ENCODE measurements around the gene INSRR. TPM values are rescaled to one million over a fixed set of nuclear protein-coding genes. Genes with fewer than 3 reads are reported as not detected.

INSRR gene
- total RNA-seq, 1 donor from 2014 or later: 0.41 TPM

GRCh38 chr1:156856282-156856785 is 2.6 kb downstream of the INSRR start:
- Histone ChIP-seq H3K4me1 (peaks cover 55% of the 10 kb centered on the region), H3K27ac (replicated peaks) (no peak overlapping the region), H3K9me3 (replicated peaks) (no peaks in the 10 kb centered on the region), H3K4me3 (no peak overlapping the region), H3K27me3 (ENCODE audit: low read depth) (peaks cover 50% of the 10 kb centered on the region), H3K36me3 (no peaks in the 10 kb centered on the region)
- no peak for DNase-seq
- intact Hi-C loops (cut with micrococcal nuclease): no loop called here
- TF ChIP-seq CTCF (IDR thresholded peaks at IDR 0.05; ENCODE audit: borderline replicate concordance): no peak

- Histone ChIP-seq H3K27ac (replicated peaks) (no peak overlapping the region), H3K4me1 (peaks cover 39% of the 10 kb centered on the region), H3K27me3 (ENCODE audit: low read depth) (peaks cover 44% of the 10 kb centered on the region), H3K4me3 (no peak overlapping the region), H3K9me3 (replicated peaks) (no peaks in the 10 kb centered on the region), H3K36me3 (no peaks in the 10 kb centered on the region)
- TF ChIP-seq CTCF (IDR thresholded peaks at IDR 0.05; ENCODE audit: borderline replicate concordance): no peak
- no peak for DNase-seq
- intact Hi-C loops (cut with micrococcal nuclease): no loop called here
These were observed 4.3 kb downstream of the INSRR start for GRCh38 chr1:156854634-156855033.

- no peak for DNase-seq
- intact Hi-C loops (cut with micrococcal nuclease): no loop called here
- TF ChIP-seq CTCF (IDR thresholded peaks at IDR 0.05; ENCODE audit: borderline replicate concordance): no peak
These were observed 5.2 kb downstream of the INSRR start for GRCh38 chr1:156853761-156854160.

GRCh38 chr1:156852418-156852874 is 6.5 kb downstream of the INSRR start:
- Histone ChIP-seq H3K4me1 (peaks cover 17% of the 10 kb centered on the region), H3K9me3 (replicated peaks) (no peaks in the 10 kb centered on the region), H3K27me3 (ENCODE audit: low read depth) (peaks cover 45% of the 10 kb centered on the region), H3K4me3 (no peak overlapping the region), H3K36me3 (no peaks in the 10 kb centered on the region), H3K27ac (replicated peaks) (peak overlapping the region; percentile 86)
- DNase-seq: peak; percentile 85
- intact Hi-C loops (cut with micrococcal nuclease): no loop called here
- TF ChIP-seq CTCF (IDR thresholded peaks at IDR 0.05; ENCODE audit: borderline replicate concordance): no peak

More at GRCh38 chr1:156853761-156854160, 5.2 kb downstream of the INSRR start:
- H3K27me3 ChIP-seq (ENCODE audit: low read depth): peaks cover 45% of the 10 kb centered on the region
- H3K4me3 ChIP-seq: no peak overlapping the region
- H3K9me3 ChIP-seq (replicated peaks): no peaks in the 10 kb centered on the region
- peaks cover 30% of the 10 kb centered on the region for H3K4me1 ChIP-seq
- H3K27ac ChIP-seq (replicated peaks): no peak overlapping the region
- no peaks in the 10 kb centered on the region for H3K36me3 ChIP-seq

GRCh38 chr1:156851779-156852417 is 7.0 kb downstream of the INSRR start:
- Histone ChIP-seq H3K4me1 (peaks cover 17% of the 10 kb centered on the region), H3K27me3 (ENCODE audit: low read depth) (peaks cover 48% of the 10 kb centered on the region), H3K9me3 (replicated peaks) (no peaks in the 10 kb centered on the region), H3K4me3 (no peak overlapping the region), H3K36me3 (no peaks in the 10 kb centered on the region), H3K27ac (replicated peaks) (peak overlapping the region; percentile 86)
- TF ChIP-seq CTCF (IDR thresholded peaks at IDR 0.05; ENCODE audit: borderline replicate concordance): no peak
- intact Hi-C loops (cut with micrococcal nuclease): no loop called here
- peak; percentile 72 for DNase-seq
